ENCODE data around the gene CCDC74A.
"Not testable (repeated sequence)": the region's sequence is repeated elsewhere in the genome, so short reads cannot be mapped to it uniquely, and the experiment has no call there.

The CCDC74A gene

DNA sequence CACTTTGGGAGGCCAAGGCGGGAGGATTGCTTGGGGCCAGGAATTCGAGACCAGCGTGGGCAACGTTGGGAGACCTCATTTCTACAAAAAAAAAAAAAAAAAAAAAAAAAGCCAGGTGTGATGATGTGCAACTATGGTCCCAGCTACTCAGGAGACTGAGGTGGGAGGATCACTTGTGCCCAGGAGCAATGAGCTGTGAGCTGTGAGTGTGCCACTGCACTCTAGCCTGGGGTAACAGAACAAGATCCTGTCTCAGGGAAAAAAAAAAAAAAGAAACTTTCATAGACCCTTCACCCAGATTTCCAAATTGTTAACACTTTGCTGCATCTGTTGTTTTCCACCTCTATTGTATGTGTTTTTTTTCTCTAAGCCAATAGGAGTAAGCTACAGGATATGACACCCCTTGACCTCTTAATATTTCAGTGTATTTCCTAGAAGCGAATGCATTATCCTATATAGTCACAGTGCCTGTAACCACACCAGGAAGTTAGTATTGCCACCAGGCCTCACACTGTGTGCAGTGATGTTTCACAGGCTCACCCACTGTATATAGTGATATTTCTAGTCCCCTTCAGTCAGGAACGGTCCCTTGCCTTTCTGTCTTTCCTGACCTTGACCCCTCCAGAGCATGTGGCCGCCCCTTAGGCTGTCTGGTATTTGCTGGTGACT, 23.5 kb upstream of the CCDC74A start:
- H3K9ac ChIP-seq (ENCODE audit: low read depth in 1 of 2, low read length in 2 of 2); H3K4me3 ChIP-seq (ENCODE audit: low read length in 2 of 2); H3K4me1 ChIP-seq (ENCODE audit: control insufficient read depth in 2 of 2, insufficient read depth in 2 of 2, low read length in 2 of 2); H3K27me3 ChIP-seq (ENCODE audit: control insufficient read depth in 2 of 2, insufficient read depth in 2 of 2, low read length in 2 of 2); H3K9me3 ChIP-seq (ENCODE audit: control insufficient read depth in 2 of 2, low read length in 2 of 2); H3K27ac ChIP-seq (ENCODE audit: low read depth in 2 of 2, low read length in 2 of 2): not testable (repeated sequence)
- peaks cover 20 to 51% of the 10 kb centered on the region in 2 donors for H3K36me3 ChIP-seq (ENCODE audit: control insufficient read depth in 2 of 2, insufficient read depth in 2 of 2, low read length in 2 of 2)

GRCh38 chr2:131509615-131510014, 18.1 kb upstream of the CCDC74A start:
- H3K27me3 ChIP-seq (ENCODE audit: control insufficient read depth in 2 of 2, insufficient read depth in 2 of 2, low read length in 2 of 2), result no peaks in the 10 kb centered on the region
- no peak overlapping the region for H3K9ac ChIP-seq (ENCODE audit: low read depth in 1 of 2, low read length in 2 of 2)
- no peaks in the 10 kb centered on the region for H3K4me1 ChIP-seq (ENCODE audit: control insufficient read depth in 2 of 2, insufficient read depth in 2 of 2, low read length in 2 of 2)
- H3K27ac ChIP-seq (ENCODE audit: low read depth in 2 of 2, low read length in 2 of 2), result no peak overlapping the region
- H3K4me3 ChIP-seq (ENCODE audit: low read length in 2 of 2), result no peak overlapping the region
- H3K36me3 ChIP-seq (ENCODE audit: control insufficient read depth in 2 of 2, insufficient read depth in 2 of 2, low read length in 2 of 2), result peaks cover 11 to 48% of the 10 kb centered on the region in 2 donors
- H3K9me3 ChIP-seq (ENCODE audit: control insufficient read depth in 2 of 2, low read length in 2 of 2), result no peaks in the 10 kb centered on the region

DNA sequence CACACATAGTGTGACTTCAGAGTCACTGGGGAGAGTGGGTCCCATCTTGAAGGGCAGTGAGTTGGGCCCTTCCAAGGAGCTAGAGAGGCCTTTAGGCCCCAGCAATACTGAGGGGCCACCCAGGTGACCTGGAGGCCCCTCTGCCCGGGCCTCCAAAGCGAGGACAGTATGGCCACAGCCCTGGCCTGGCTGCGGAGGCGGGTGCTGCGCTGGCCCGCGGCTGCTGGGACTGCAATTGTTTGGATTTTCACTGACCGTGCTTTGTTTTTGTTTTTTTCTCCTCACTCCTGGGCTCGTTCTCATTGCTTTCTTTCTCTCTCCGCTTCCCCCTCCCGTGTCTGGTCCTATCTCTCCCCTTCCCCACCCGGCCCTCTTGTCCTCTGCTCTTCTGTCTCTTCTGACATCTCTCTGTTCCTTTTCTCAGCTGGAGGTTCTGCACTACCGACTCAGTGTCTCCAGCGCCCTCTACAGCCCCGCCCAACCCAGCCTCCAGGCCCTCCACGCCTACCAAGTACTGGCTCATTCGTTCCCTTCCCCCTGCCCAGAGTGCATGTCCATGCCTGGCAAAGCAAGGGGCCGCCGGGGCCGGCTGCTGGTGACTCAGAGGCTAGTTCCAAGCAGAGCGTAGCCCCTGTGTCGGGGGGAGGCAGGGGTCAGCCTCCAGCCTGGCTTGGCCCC, 16.3 kb upstream of the CCDC74A start:
- H3K9me3 ChIP-seq (ENCODE audit: control insufficient read depth in 2 of 2, low read length in 2 of 2); H3K4me3 ChIP-seq (ENCODE audit: low read length in 2 of 2); H3K4me1 ChIP-seq (ENCODE audit: control insufficient read depth in 2 of 2, insufficient read depth in 2 of 2, low read length in 2 of 2); H3K27ac ChIP-seq (ENCODE audit: low read depth in 2 of 2, low read length in 2 of 2); H3K27me3 ChIP-seq (ENCODE audit: control insufficient read depth in 2 of 2, insufficient read depth in 2 of 2, low read length in 2 of 2); H3K9ac ChIP-seq (ENCODE audit: low read depth in 1 of 2, low read length in 2 of 2): not testable (repeated sequence)
- H3K36me3 ChIP-seq (ENCODE audit: control insufficient read depth in 2 of 2, insufficient read depth in 2 of 2, low read length in 2 of 2), result peaks cover 11 to 38% of the 10 kb centered on the region in 2 donors

GRCh38 chr2:131511969-131512870, 15.5 kb upstream of the CCDC74A start:
- not testable (repeated sequence) for H3K27ac ChIP-seq (ENCODE audit: low read depth in 2 of 2, low read length in 2 of 2); H3K27me3 ChIP-seq (ENCODE audit: control insufficient read depth in 2 of 2, insufficient read depth in 2 of 2, low read length in 2 of 2); H3K4me3 ChIP-seq (ENCODE audit: low read length in 2 of 2); H3K4me1 ChIP-seq (ENCODE audit: control insufficient read depth in 2 of 2, insufficient read depth in 2 of 2, low read length in 2 of 2); H3K9ac ChIP-seq (ENCODE audit: low read depth in 1 of 2, low read length in 2 of 2); H3K9me3 ChIP-seq (ENCODE audit: control insufficient read depth in 2 of 2, low read length in 2 of 2)
- H3K36me3 ChIP-seq (ENCODE audit: control insufficient read depth in 2 of 2, insufficient read depth in 2 of 2, low read length in 2 of 2), result peaks cover 11 to 34% of the 10 kb centered on the region in 2 donors

GRCh38 chr2:131514408-131515166, 13.1 kb upstream of the CCDC74A start:
- H3K4me3 ChIP-seq (ENCODE audit: low read length in 2 of 2); H3K27me3 ChIP-seq (ENCODE audit: control insufficient read depth in 2 of 2, insufficient read depth in 2 of 2, low read length in 2 of 2); H3K27ac ChIP-seq (ENCODE audit: low read depth in 2 of 2, low read length in 2 of 2); H3K4me1 ChIP-seq (ENCODE audit: control insufficient read depth in 2 of 2, insufficient read depth in 2 of 2, low read length in 2 of 2); H3K9me3 ChIP-seq (ENCODE audit: control insufficient read depth in 2 of 2, low read length in 2 of 2); H3K9ac ChIP-seq (ENCODE audit: low read depth in 1 of 2, low read length in 2 of 2): not testable (repeated sequence)
- peaks cover 0 to 19% of the 10 kb centered on the region in 2 donors for H3K36me3 ChIP-seq (ENCODE audit: control insufficient read depth in 2 of 2, insufficient read depth in 2 of 2, low read length in 2 of 2)

DNA sequence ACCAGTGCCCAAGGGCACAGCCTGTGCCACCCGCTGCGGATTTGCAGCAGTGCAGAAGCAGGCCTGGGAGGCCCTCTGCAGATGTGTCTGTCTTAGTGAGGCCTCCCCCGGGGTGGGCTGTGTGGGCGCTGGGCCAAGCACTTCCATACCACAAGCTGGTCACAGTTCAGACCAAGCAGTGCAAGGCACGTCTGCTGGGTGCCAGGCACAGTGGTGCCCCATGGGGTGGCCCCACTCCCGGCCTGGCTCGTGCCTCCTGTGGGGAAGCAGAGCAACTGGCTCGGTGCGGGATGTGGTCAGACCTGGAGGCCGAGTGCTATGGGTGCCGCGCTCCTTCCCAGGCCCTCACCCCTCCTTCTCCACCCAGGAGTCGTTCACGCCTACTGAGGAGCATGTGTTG, 12.5 kb upstream of the CCDC74A start:
- not testable (repeated sequence) for H3K9ac ChIP-seq (ENCODE audit: low read depth in 1 of 2, low read length in 2 of 2); H3K27ac ChIP-seq (ENCODE audit: low read depth in 2 of 2, low read length in 2 of 2); H3K9me3 ChIP-seq (ENCODE audit: control insufficient read depth in 2 of 2, low read length in 2 of 2); H3K27me3 ChIP-seq (ENCODE audit: control insufficient read depth in 2 of 2, insufficient read depth in 2 of 2, low read length in 2 of 2); H3K4me1 ChIP-seq (ENCODE audit: control insufficient read depth in 2 of 2, insufficient read depth in 2 of 2, low read length in 2 of 2); H3K4me3 ChIP-seq (ENCODE audit: low read length in 2 of 2)
- H3K36me3 ChIP-seq (ENCODE audit: control insufficient read depth in 2 of 2, insufficient read depth in 2 of 2, low read length in 2 of 2), result peaks cover 0 to 18% of the 10 kb centered on the region in 2 donors

GRCh38 chr2:131516011-131516410, 11.7 kb upstream of the CCDC74A start:
- Histone ChIP-seq H3K9ac (ENCODE audit: low read depth in 1 of 2, low read length in 2 of 2) (no peak overlapping the region), H3K9me3 (ENCODE audit: control insufficient read depth in 2 of 2, low read length in 2 of 2) (no peaks in the 10 kb centered on the region), H3K4me3 (ENCODE audit: low read length in 2 of 2) (no peak overlapping the region), H3K36me3 (ENCODE audit: control insufficient read depth in 2 of 2, insufficient read depth in 2 of 2, low read length in 2 of 2) (peaks cover 0 to 23% of the 10 kb centered on the region in 2 donors), H3K27me3 (ENCODE audit: control insufficient read depth in 2 of 2, insufficient read depth in 2 of 2, low read length in 2 of 2) (no peaks in the 10 kb centered on the region), H3K4me1 (ENCODE audit: control insufficient read depth in 2 of 2, insufficient read depth in 2 of 2, low read length in 2 of 2) (no peaks in the 10 kb centered on the region), H3K27ac (ENCODE audit: low read depth in 2 of 2, low read length in 2 of 2) (no peak overlapping the region)

GRCh38 chr2:131516621-131517020, 11.1 kb upstream of the CCDC74A start:
- H3K4me1 ChIP-seq (ENCODE audit: control insufficient read depth in 2 of 2, insufficient read depth in 2 of 2, low read length in 2 of 2); H3K27ac ChIP-seq (ENCODE audit: low read depth in 2 of 2, low read length in 2 of 2); H3K9ac ChIP-seq (ENCODE audit: low read depth in 1 of 2, low read length in 2 of 2); H3K27me3 ChIP-seq (ENCODE audit: control insufficient read depth in 2 of 2, insufficient read depth in 2 of 2, low read length in 2 of 2); H3K9me3 ChIP-seq (ENCODE audit: control insufficient read depth in 2 of 2, low read length in 2 of 2); H3K4me3 ChIP-seq (ENCODE audit: low read length in 2 of 2): not testable (repeated sequence)
- H3K36me3 ChIP-seq (ENCODE audit: control insufficient read depth in 2 of 2, insufficient read depth in 2 of 2, low read length in 2 of 2), result peaks cover 0 to 23% of the 10 kb centered on the region in 2 donors

- no peak overlapping the region for H3K9ac ChIP-seq (ENCODE audit: low read depth in 1 of 2, low read length in 2 of 2)
- H3K27ac ChIP-seq (ENCODE audit: low read depth in 2 of 2, low read length in 2 of 2), result no peak overlapping the region
- H3K4me3 ChIP-seq (ENCODE audit: low read length in 2 of 2), result no peak overlapping the region
- H3K36me3 ChIP-seq (ENCODE audit: control insufficient read depth in 2 of 2, insufficient read depth in 2 of 2, low read length in 2 of 2), result peaks cover 0 to 23% of the 10 kb centered on the region in 2 donors
- H3K4me1 ChIP-seq (ENCODE audit: control insufficient read depth in 2 of 2, insufficient read depth in 2 of 2, low read length in 2 of 2), result no peaks in the 10 kb centered on the region
- no peaks in the 10 kb centered on the region for H3K27me3 ChIP-seq (ENCODE audit: control insufficient read depth in 2 of 2, insufficient read depth in 2 of 2, low read length in 2 of 2)
- no peaks in the 10 kb centered on the region for H3K9me3 ChIP-seq (ENCODE audit: control insufficient read depth in 2 of 2, low read length in 2 of 2)
Measured at GRCh38 chr2:131517106-131517831, 10.4 kb upstream of the CCDC74A start.

Data from mucosa of rectum (tissue), 2 donors.